WTC11 (cell line): Measurements from ENCODE around the gene FZD2. TPM values are rescaled to one million over a fixed set of nuclear protein-coding genes. Genes with fewer than 3 reads are reported as not detected.

Experiments used
- ATAC-seq: fragments of 200-7000 bp; cut with Tn5 transposase; 2 replicates; pipeline ENCODE4 v1.10.0; 2021; ENCODE audit warnings: mild to moderate bottlenecking, moderate library complexity
- CTCF ChIA-PET: fragments of 300-600 bp; sonication (Branson Sonifier 250); formaldehyde crosslinking; loops from one replicate; lab custom pipeline; 2021; ENCODE audit warnings: antibody characterized with exemption; lab: Charles Lee
- POLR2A ChIA-PET: fragments of 350-600 bp; sonication (Branson Sonifier 250); formaldehyde crosslinking; loops from one replicate; lab custom pipeline; 2021; ENCODE audit warnings: antibody characterized with exemption; lab: Charles Lee
- DNase-seq: peaks from one replicate; pipeline ENCODE4 v3.0.0; 2021; ENCODE audit warnings: low spot score
- H3K27ac Mint-ChIP-seq: 2 replicates; pipeline ENCODE4 v1.8.0; 2021; ENCODE audit warnings: mixed read lengths
- H3K27me3 Mint-ChIP-seq: 2 replicates; pipeline ENCODE4 v1.8.0; 2021; ENCODE audit warnings: low read depth, mild to moderate bottlenecking, moderate library complexity, mixed read lengths
- H3K36me3 Mint-ChIP-seq: 2 replicates; pipeline ENCODE4 v1.8.0; 2021; ENCODE audit warnings: mixed read lengths
- H3K4me1 Mint-ChIP-seq: 2 replicates; pipeline ENCODE4 v1.8.0; 2022; ENCODE audit warnings: mixed read lengths
- H3K4me3 Mint-ChIP-seq: 2 replicates; pipeline ENCODE4 v1.8.0; 2021; ENCODE audit warnings: mild to moderate bottlenecking, moderate library complexity, mixed read lengths
- H3K9me3 Mint-ChIP-seq: 2 replicates; pipeline ENCODE4 v1.8.0; 2021; ENCODE audit warnings: mixed read lengths
- ATF1 ChIP-seq: sonication (generic); formaldehyde crosslinking; IDR thresholded peaks from 2 replicates; pipeline ENCODE4 v1.8.1; 2023; ENCODE audit warnings: mild to moderate bottlenecking, moderate library complexity, missing genetic modification reagents
- E2F1 ChIP-seq: sonication (generic); formaldehyde crosslinking; IDR thresholded peaks from 2 replicates; pipeline ENCODE4 v1.8.0; 2022; ENCODE audit warnings: mild to moderate bottlenecking, missing genetic modification reagents
- ESRRA ChIP-seq: sonication (generic); formaldehyde crosslinking; IDR thresholded peaks from 2 replicates; pipeline ENCODE4 v1.8.1; 2022; ENCODE audit warnings: mild to moderate bottlenecking, missing genetic modification reagents, borderline replicate concordance
- FOXJ3 ChIP-seq: sonication (generic); formaldehyde crosslinking; IDR thresholded peaks from 2 replicates; pipeline ENCODE4 v1.9.0; 2021; ENCODE audit warnings: missing genetic modification reagents, mild to moderate bottlenecking, borderline replicate concordance
- GABPB1 ChIP-seq: sonication (generic); formaldehyde crosslinking; IDR thresholded peaks from 2 replicates; pipeline ENCODE4 v1.8.1; 2023; ENCODE audit warnings: mild to moderate bottlenecking, missing genetic modification reagents
- IRF2 ChIP-seq: sonication (generic); formaldehyde crosslinking; IDR thresholded peaks from 2 replicates; pipeline ENCODE4 v1.8.0; 2022; ENCODE audit warnings: low read depth, missing genetic modification reagents, borderline replicate concordance
- RELA ChIP-seq: sonication (generic); formaldehyde crosslinking; IDR thresholded peaks from 2 replicates; pipeline ENCODE4 v1.8.1; 2022; ENCODE audit warnings: missing genetic modification reagents, mild to moderate bottlenecking, borderline replicate concordance
- SOX15 ChIP-seq: fragments of 250-450 bp; sonication (Bioruptor Pico); IDR thresholded peaks from 2 replicates; pipeline ENCODE4 v1.9.0; 2021; ENCODE audit warnings: mild to moderate bottlenecking
- USF2 ChIP-seq: sonication (generic); formaldehyde crosslinking; IDR thresholded peaks from 2 replicates; pipeline ENCODE4 v1.8.1; 2023; ENCODE audit warnings: mild to moderate bottlenecking, missing genetic modification reagents, moderate library complexity
- ZNF232 ChIP-seq: sonication (generic); formaldehyde crosslinking; IDR thresholded peaks from 2 replicates; pipeline ENCODE4 v1.8.0; 2022; ENCODE audit warnings: mild to moderate bottlenecking, missing genetic modification reagents
- ZNF423 ChIP-seq: fragments of 250-450 bp; sonication (Bioruptor Pico); IDR thresholded peaks from 2 replicates; pipeline ENCODE4 v2.1.2; 2022; ENCODE audit warnings: mild to moderate bottlenecking, moderate library complexity
- total RNA-seq: library from RNA; stranded (reverse); gene quantifications from 3 replicates; pipeline ENCODE4 v1.2.3, GENCODE V29; 2021
- TF ChIP-seq, protein P1 (sequence below): sonication (generic); formaldehyde crosslinking; IDR thresholded peaks from 2 replicates; pipeline ENCODE4 v1.8.1; 2022; ENCODE audit warnings: mild to moderate bottlenecking, missing genetic modification reagents, moderate library complexity, borderline replicate concordance
- TF ChIP-seq, protein P2 (sequence below): sonication (generic); formaldehyde crosslinking; IDR thresholded peaks from 2 replicates; pipeline ENCODE4 v1.8.1; 2023; ENCODE audit warnings: mild to moderate bottlenecking, missing genetic modification reagents
- TF ChIP-seq, protein P3 (sequence below): sonication (generic); formaldehyde crosslinking; IDR thresholded peaks from 2 replicates; pipeline ENCODE4 v1.8.0; 2023; ENCODE audit warnings: missing genetic modification reagents, mild to moderate bottlenecking, borderline replicate concordance
- TF ChIP-seq, protein P4 (sequence below): sonication (generic); formaldehyde crosslinking; conservative IDR thresholded peaks from 2 replicates; pipeline ENCODE4 v1.8.1; 2022; ENCODE audit warnings: mild to moderate bottlenecking, missing genetic modification reagents

FZD2 gene
- total RNA-seq, 1 experiment from 2014 or later = 42.8 TPM

DNA sequence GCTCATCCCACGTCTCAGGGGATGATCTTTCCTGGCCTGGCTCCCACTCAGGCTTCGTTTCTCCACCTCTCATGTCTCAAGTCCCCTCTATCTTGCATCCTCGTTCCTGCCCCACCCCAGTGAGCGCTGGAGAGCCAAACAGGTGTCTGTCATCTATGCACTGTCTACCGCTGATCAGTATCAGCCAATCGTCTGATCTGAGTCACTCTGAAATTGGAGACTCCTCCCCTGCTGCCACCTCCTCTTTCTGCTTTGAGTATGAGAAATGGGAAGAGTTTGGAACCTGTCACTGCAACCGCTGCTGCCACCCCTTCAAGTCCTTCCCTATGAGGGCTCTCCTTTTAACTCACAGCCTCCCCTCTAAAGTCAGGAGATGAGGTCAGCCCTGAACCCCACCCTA lies 28.0 kb downstream of the FZD2 start:
- POLR2A ChIA-PET = no interaction called here
- Mint-ChIP-seq H3K36me3 (no peaks in the 10 kb centered on the region), H3K27me3 (peaks cover 3% of the 10 kb centered on the region; the same call in 1 of the 2 replicates), H3K4me3 (no peak overlapping the region), H3K9me3 (no peaks in the 10 kb centered on the region), H3K27ac (no peak overlapping the region), H3K4me1 (peaks cover 10% of the 10 kb centered on the region)
- CTCF ChIA-PET = interaction anchor here (3.3 kb wide), 1 partner anchor 52 kb away, joined by 13 read pairs; no protein-coding TSS in a partner anchor
- DNase-seq = no peak
- peak; percentile 81 for ATAC-seq
- TF ChIP-seq ZNF232 (CRISPR knock-in tag) (no peak), ESRRA (CRISPR knock-in tag) (no peak), FOXJ3 (CRISPR knock-in tag) (no peak), E2F1 (no peak)

GRCh38 chr17:44587339-44587738 lies 30.1 kb downstream of the FZD2 start:
- Mint-ChIP-seq H3K27me3 (no peaks in the 10 kb centered on the region; the same call in 1 of the 2 replicates), H3K4me1 (peaks cover 10% of the 10 kb centered on the region), H3K27ac (no peak overlapping the region), H3K36me3 (no peaks in the 10 kb centered on the region), H3K9me3 (no peaks in the 10 kb centered on the region), H3K4me3 (no peak overlapping the region)
- TF ChIP-seq, protein P1, sequence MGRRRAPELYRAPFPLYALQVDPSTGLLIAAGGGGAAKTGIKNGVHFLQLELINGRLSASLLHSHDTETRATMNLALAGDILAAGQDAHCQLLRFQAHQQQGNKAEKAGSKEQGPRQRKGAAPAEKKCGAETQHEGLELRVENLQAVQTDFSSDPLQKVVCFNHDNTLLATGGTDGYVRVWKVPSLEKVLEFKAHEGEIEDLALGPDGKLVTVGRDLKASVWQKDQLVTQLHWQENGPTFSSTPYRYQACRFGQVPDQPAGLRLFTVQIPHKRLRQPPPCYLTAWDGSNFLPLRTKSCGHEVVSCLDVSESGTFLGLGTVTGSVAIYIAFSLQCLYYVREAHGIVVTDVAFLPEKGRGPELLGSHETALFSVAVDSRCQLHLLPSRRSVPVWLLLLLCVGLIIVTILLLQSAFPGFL (CRISPR knock-in tag) = no peak
- TF ChIP-seq USF2 (CRISPR knock-in tag) (no peak), GABPB1 (CRISPR knock-in tag) (no peak), IRF2 (CRISPR knock-in tag) (no peak), ZNF232 (CRISPR knock-in tag) (no peak), ATF1 (CRISPR knock-in tag) (no peak), RELA (CRISPR knock-in tag) (no peak), SOX15 (no peak), ZNF423 (CRISPR knock-in tag) (no peak)
- TF ChIP-seq, protein P2, sequence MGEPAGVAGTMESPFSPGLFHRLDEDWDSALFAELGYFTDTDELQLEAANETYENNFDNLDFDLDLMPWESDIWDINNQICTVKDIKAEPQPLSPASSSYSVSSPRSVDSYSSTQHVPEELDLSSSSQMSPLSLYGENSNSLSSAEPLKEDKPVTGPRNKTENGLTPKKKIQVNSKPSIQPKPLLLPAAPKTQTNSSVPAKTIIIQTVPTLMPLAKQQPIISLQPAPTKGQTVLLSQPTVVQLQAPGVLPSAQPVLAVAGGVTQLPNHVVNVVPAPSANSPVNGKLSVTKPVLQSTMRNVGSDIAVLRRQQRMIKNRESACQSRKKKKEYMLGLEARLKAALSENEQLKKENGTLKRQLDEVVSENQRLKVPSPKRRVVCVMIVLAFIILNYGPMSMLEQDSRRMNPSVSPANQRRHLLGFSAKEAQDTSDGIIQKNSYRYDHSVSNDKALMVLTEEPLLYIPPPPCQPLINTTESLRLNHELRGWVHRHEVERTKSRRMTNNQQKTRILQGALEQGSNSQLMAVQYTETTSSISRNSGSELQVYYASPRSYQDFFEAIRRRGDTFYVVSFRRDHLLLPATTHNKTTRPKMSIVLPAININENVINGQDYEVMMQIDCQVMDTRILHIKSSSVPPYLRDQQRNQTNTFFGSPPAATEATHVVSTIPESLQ (CRISPR knock-in tag) = no peak
- TF ChIP-seq, protein P3, sequence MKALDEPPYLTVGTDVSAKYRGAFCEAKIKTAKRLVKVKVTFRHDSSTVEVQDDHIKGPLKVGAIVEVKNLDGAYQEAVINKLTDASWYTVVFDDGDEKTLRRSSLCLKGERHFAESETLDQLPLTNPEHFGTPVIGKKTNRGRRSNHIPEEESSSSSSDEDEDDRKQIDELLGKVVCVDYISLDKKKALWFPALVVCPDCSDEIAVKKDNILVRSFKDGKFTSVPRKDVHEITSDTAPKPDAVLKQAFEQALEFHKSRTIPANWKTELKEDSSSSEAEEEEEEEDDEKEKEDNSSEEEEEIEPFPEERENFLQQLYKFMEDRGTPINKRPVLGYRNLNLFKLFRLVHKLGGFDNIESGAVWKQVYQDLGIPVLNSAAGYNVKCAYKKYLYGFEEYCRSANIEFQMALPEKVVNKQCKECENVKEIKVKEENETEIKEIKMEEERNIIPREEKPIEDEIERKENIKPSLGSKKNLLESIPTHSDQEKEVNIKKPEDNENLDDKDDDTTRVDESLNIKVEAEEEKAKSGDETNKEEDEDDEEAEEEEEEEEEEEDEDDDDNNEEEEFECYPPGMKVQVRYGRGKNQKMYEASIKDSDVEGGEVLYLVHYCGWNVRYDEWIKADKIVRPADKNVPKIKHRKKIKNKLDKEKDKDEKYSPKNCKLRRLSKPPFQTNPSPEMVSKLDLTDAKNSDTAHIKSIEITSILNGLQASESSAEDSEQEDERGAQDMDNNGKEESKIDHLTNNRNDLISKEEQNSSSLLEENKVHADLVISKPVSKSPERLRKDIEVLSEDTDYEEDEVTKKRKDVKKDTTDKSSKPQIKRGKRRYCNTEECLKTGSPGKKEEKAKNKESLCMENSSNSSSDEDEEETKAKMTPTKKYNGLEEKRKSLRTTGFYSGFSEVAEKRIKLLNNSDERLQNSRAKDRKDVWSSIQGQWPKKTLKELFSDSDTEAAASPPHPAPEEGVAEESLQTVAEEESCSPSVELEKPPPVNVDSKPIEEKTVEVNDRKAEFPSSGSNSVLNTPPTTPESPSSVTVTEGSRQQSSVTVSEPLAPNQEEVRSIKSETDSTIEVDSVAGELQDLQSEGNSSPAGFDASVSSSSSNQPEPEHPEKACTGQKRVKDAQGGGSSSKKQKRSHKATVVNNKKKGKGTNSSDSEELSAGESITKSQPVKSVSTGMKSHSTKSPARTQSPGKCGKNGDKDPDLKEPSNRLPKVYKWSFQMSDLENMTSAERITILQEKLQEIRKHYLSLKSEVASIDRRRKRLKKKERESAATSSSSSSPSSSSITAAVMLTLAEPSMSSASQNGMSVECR = no peak
- TF ChIP-seq, protein P4, sequence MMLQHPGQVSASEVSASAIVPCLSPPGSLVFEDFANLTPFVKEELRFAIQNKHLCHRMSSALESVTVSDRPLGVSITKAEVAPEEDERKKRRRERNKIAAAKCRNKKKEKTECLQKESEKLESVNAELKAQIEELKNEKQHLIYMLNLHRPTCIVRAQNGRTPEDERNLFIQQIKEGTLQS (CRISPR knock-in tag) = no peak
- ChIA-PET CTCF (interaction anchor here (0.7 to 1.4 kb wide), 6 partner anchors 12 to 259 kb away, joined by 3 to 7 read pairs (median 4); no protein-coding TSS in a partner anchor), POLR2A (no interaction called here)
- DNase-seq (no peak), ATAC-seq (peak; percentile 70)
